GM23338 (cell line): ENCODE data around the gene HNRNPC. TPM values are rescaled to one million over a fixed set of nuclear protein-coding genes. Genes with fewer than 3 reads are reported as not detected.

Experiments
- ATAC-seq: fragments of 200-7000 bp; cut with Tn5 transposase; 3 replicates; pipeline ENCODE4 v1.9.1; 2020
- DNase-seq: peaks from one replicate; pipeline ENCODE4 v3.0.0-alpha.2; 2015; ENCODE audit warnings: low spot score
- H2AFZ ChIP-seq: fragments of 200-600 bp; sonication (generic); 2 replicates; pipeline ENCODE4 v1.8.0; 2016; ENCODE audit warnings: antibody characterized with exemption, mild to moderate bottlenecking, moderate library complexity
- H3F3A ChIP-seq: fragments of 200-600 bp; sonication (generic); replicated peaks from 2 replicates; pipeline ENCODE4 v1.8.0; 2017; ENCODE audit warnings: antibody characterized with exemption, mixed run types, low read depth
- H3K27ac ChIP-seq: fragments of 200-600 bp; sonication (generic); 2 replicates; pipeline ENCODE4 v1.6.1; 2016; ENCODE audit warnings: low read depth
- H3K27me3 ChIP-seq: fragments of 200-600 bp; sonication (generic); 2 replicates; pipeline ENCODE4 v1.8.0; 2016; ENCODE audit warnings: mild to moderate bottlenecking, mixed run types, moderate library complexity; ENCODE audit not compliant: insufficient read depth
- H3K36me3 ChIP-seq: fragments of 200-600 bp; sonication (generic); 2 replicates; pipeline ENCODE4 v1.8.0; 2016; ENCODE audit warnings: mild to moderate bottlenecking; ENCODE audit not compliant: insufficient read depth
- H3K4me1 ChIP-seq: fragments of 200-600 bp; sonication (generic); 2 replicates; pipeline ENCODE4 v1.8.0; 2016; ENCODE audit warnings: mild to moderate bottlenecking, moderate library complexity; ENCODE audit not compliant: insufficient read depth
- H3K4me2 ChIP-seq: fragments of 200-600 bp; sonication (generic); 2 replicates; pipeline ENCODE4 v1.7.1; 2017; ENCODE audit warnings: mixed run types
- H3K4me3 ChIP-seq: fragments of 200-600 bp; sonication (generic); 2 replicates; pipeline ENCODE4 v1.6.1; 2016; ENCODE audit warnings: mixed run types
- H3K79me2 ChIP-seq: fragments of 200-600 bp; sonication (generic); replicated peaks from 2 replicates; pipeline ENCODE4 v1.8.0; 2017; ENCODE audit warnings: mild to moderate bottlenecking; ENCODE audit not compliant: insufficient read depth
- H3K9me2 ChIP-seq: fragments of 200-600 bp; sonication (generic); 2 replicates; pipeline ENCODE4 v1.8.0; 2017; ENCODE audit not compliant: insufficient read depth
- H4K20me1 ChIP-seq: fragments of 200-600 bp; sonication (generic); replicated peaks from 2 replicates; pipeline ENCODE4 v1.8.0; 2017; ENCODE audit warnings: mild to moderate bottlenecking; ENCODE audit not compliant: insufficient read depth
- H3K27ac Mint-ChIP-seq: 2 replicates; pipeline ENCODE4 v1.8.0; 2020; ENCODE audit warnings: inconsistent platforms, mild to moderate bottlenecking, moderate library complexity, mixed read lengths
- H3K27me3 Mint-ChIP-seq: 3 replicates; pipeline ENCODE4 v1.8.0; 2022; ENCODE audit warnings: low read depth, mild to moderate bottlenecking, moderate library complexity, mixed read lengths, inconsistent platforms; ENCODE audit not compliant: insufficient read depth, poor library complexity
- H3K36me3 Mint-ChIP-seq: 3 replicates; pipeline ENCODE4 v1.8.0; 2021; ENCODE audit warnings: low read depth, mild to moderate bottlenecking, inconsistent platforms, moderate library complexity, mixed read lengths
- H3K4me1 Mint-ChIP-seq: 3 replicates; pipeline ENCODE4 v1.8.0; 2020; ENCODE audit warnings: mild to moderate bottlenecking, inconsistent platforms, mixed read lengths
- H3K4me3 Mint-ChIP-seq: 3 replicates; pipeline ENCODE4 v1.8.0; 2021; ENCODE audit warnings: moderate library complexity, mild to moderate bottlenecking, inconsistent platforms, mixed read lengths
- H3K9me3 Mint-ChIP-seq: 3 replicates; pipeline ENCODE4 v1.8.0; 2020; ENCODE audit warnings: moderate library complexity, mild to moderate bottlenecking, inconsistent platforms, mixed read lengths
- ZNF331 ChIP-seq: fragments of 250-450 bp; sonication (Bioruptor Pico); IDR thresholded peaks from 2 replicates; pipeline ENCODE4 v1.5.0; 2020; ENCODE audit warnings: low read depth, mild to moderate bottlenecking, moderate library complexity
- polyA plus RNA-seq: library from polyadenylated mRNA; unstranded; fragments of >200 nt; fragmentation: Nextera tagmentation; extraction: Ambion mirVana; gene quantifications from 2 replicates; pipeline ENCODE4 v1.2.1, GENCODE V29; 2016
- total RNA-seq: library from RNA; depleted of rRNA; stranded (reverse); fragments of >200 nt; shearing (Covaris generic); gene quantifications from 2 replicates; pipeline ENCODE4 v1.2.3, GENCODE V29; 2014; rRNA removed
- TF ChIP-seq, protein P1 (sequence below): fragments of 250-450 bp; sonication (Bioruptor Pico); IDR thresholded peaks from 2 replicates; pipeline ENCODE4 v1.5.0; 2020; ENCODE audit warnings: mild to moderate bottlenecking, moderate library complexity

HNRNPC gene
- total and polyA plus RNA-seq, 2 experiments from 2014 or later, result 1,259 to 1,296 TPM

- no peaks in the 10 kb centered on the region for H3K4me1 ChIP-seq
- no peaks in the 10 kb centered on the region for H3F3A ChIP-seq
- H3K36me3 ChIP-seq, result no peaks in the 10 kb centered on the region
- no peaks in the 10 kb centered on the region for H3K79me2 ChIP-seq
- no peak overlapping the region for H2AFZ ChIP-seq
- H3K4me1 Mint-ChIP-seq, result no peaks in the 10 kb centered on the region
- H3K27ac Mint-ChIP-seq, result no peak overlapping the region
- no peak overlapping the region for H3K4me2 ChIP-seq
- H3K27ac ChIP-seq, result no peak overlapping the region
- H3K36me3 Mint-ChIP-seq, result no peaks in the 10 kb centered on the region
- no peaks in the 10 kb centered on the region for H3K27me3 Mint-ChIP-seq
- ATAC-seq (no peak), DNase-seq (no peak)
- no peak overlapping the region for H3K4me3 Mint-ChIP-seq
- no peak overlapping the region for H3K4me3 ChIP-seq
- no peaks in the 10 kb centered on the region for H4K20me1 ChIP-seq
- no peaks in the 10 kb centered on the region for H3K9me3 Mint-ChIP-seq
- H3K27me3 ChIP-seq, result no peaks in the 10 kb centered on the region
- peaks cover 16% of the 10 kb centered on the region for H3K9me2 ChIP-seq
- TF ChIP-seq, protein P1, sequence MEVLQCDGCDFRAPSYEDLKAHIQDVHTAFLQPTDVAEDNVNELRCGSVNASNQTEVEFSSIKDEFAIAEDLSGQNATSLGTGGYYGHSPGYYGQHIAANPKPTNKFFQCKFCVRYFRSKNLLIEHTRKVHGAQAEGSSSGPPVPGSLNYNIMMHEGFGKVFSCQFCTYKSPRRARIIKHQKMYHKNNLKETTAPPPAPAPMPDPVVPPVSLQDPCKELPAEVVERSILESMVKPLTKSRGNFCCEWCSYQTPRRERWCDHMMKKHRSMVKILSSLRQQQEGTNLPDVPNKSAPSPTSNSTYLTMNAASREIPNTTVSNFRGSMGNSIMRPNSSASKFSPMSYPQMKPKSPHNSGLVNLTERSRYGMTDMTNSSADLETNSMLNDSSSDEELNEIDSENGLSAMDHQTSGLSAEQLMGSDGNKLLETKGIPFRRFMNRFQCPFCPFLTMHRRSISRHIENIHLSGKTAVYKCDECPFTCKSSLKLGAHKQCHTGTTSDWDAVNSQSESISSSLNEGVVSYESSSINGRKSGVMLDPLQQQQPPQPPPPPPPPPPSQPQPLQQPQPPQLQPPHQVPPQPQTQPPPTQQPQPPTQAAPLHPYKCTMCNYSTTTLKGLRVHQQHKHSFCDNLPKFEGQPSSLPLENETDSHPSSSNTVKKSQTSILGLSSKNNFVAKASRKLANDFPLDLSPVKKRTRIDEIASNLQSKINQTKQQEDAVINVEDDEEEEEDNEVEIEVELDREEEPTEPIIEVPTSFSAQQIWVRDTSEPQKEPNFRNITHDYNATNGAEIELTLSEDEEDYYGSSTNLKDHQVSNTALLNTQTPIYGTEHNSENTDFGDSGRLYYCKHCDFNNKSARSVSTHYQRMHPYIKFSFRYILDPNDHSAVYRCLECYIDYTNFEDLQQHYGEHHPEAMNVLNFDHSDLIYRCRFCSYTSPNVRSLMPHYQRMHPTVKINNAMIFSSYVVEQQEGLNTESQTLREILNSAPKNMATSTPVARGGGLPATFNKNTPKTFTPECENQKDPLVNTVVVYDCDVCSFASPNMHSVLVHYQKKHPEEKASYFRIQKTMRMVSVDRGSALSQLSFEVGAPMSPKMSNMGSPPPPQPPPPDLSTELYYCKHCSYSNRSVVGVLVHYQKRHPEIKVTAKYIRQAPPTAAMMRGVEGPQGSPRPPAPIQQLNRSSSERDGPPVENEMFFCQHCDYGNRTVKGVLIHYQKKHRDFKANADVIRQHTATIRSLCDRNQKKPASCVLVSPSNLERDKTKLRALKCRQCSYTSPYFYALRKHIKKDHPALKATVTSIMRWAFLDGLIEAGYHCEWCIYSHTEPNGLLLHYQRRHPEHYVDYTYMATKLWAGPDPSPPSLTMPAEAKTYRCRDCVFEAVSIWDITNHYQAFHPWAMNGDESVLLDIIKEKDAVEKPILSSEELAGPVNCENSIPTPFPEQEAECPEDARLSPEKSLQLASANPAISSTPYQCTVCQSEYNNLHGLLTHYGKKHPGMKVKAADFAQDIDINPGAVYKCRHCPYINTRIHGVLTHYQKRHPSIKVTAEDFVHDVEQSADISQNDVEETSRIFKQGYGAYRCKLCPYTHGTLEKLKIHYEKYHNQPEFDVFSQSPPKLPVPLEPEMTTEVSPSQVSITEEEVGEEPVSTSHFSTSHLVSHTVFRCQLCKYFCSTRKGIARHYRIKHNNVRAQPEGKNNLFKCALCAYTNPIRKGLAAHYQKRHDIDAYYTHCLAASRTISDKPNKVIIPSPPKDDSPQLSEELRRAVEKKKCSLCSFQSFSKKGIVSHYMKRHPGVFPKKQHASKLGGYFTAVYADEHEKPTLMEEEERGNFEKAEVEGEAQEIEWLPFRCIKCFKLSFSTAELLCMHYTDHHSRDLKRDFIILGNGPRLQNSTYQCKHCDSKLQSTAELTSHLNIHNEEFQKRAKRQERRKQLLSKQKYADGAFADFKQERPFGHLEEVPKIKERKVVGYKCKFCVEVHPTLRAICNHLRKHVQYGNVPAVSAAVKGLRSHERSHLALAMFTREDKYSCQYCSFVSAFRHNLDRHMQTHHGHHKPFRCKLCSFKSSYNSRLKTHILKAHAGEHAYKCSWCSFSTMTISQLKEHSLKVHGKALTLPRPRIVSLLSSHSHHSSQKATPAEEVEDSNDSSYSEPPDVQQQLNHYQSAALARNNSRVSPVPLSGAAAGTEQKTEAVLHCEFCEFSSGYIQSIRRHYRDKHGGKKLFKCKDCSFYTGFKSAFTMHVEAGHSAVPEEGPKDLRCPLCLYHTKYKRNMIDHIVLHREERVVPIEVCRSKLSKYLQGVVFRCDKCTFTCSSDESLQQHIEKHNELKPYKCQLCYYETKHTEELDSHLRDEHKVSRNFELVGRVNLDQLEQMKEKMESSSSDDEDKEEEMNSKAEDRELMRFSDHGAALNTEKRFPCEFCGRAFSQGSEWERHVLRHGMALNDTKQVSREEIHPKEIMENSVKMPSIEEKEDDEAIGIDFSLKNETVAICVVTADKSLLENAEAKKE, result no peak
- peak; percentile 61 for TF ChIP-seq ZNF331 (CRISPR knock-in tag)
Observed at GRCh38 chr14:21160061-21160610, 109.1 kb downstream of the HNRNPC start.

Other genes with a start within 250 kb of the HNRNPC start
- 15.2 and 20.6 TPM in 2 replicates for gene NDRG2, start 244.4 kb downstream of the HNRNPC start, total RNA-seq
- gene NDRG2, start 244.4 kb downstream of the HNRNPC start, polyA plus RNA-seq, result 8.8 and 10.5 TPM in 2 replicates
- gene TPPP2, start 239.2 kb downstream of the HNRNPC start, total RNA-seq, result not detected in 2 replicates
- gene TPPP2, start 239.2 kb downstream of the HNRNPC start, polyA plus RNA-seq, result not detected in 2 replicates
- gene RNASE13, start 234.6 kb downstream of the HNRNPC start, total RNA-seq, result not detected in 2 replicates
- not detected in 2 replicates for gene RNASE13, start 234.6 kb downstream of the HNRNPC start, polyA plus RNA-seq
- gene RNASE7, start 227.1 kb downstream of the HNRNPC start, total RNA-seq, result not detected in 2 replicates
- not detected in 2 replicates for gene RNASE7, start 227.1 kb downstream of the HNRNPC start, polyA plus RNA-seq
- not detected in 2 replicates for gene RNASE8, start 211.6 kb downstream of the HNRNPC start, total RNA-seq
- not detected in 2 replicates for gene RNASE8, start 211.6 kb downstream of the HNRNPC start, polyA plus RNA-seq
- 38.6 and 44.6 TPM in 2 replicates for gene ARHGEF40, start 199.1 kb downstream of the HNRNPC start, total RNA-seq
- 17.7 and 21.5 TPM in 2 replicates for gene ARHGEF40, start 199.1 kb downstream of the HNRNPC start, polyA plus RNA-seq
- gene ZNF219, start 170.8 kb downstream of the HNRNPC start, total RNA-seq, result 148 and 153 TPM in 2 replicates
- gene ZNF219, start 170.8 kb downstream of the HNRNPC start, polyA plus RNA-seq, result 35.5 and 37.7 TPM in 2 replicates
- gene TMEM253, start 168.4 kb downstream of the HNRNPC start, total RNA-seq, result 0.59 TPM in 1 of 2 replicates, not detected in the other
- gene TMEM253, start 168.4 kb downstream of the HNRNPC start, polyA plus RNA-seq, result 0.95 and 2.7 TPM in 2 replicates
- not detected in 2 replicates for gene OR5AU1, start 113.4 kb downstream of the HNRNPC start, total RNA-seq
- not detected in 2 replicates for gene OR5AU1, start 113.4 kb downstream of the HNRNPC start, polyA plus RNA-seq
- gene RPGRIP1, start 10.6 kb upstream of the HNRNPC start, total RNA-seq, result 0.93 and 1.6 TPM in 2 replicates
- 0.24 and 0.26 TPM in 2 replicates for gene RPGRIP1, start 10.6 kb upstream of the HNRNPC start, polyA plus RNA-seq
- 154 and 187 TPM in 2 replicates for gene SUPT16H, start 114.6 kb upstream of the HNRNPC start, total RNA-seq
- gene SUPT16H, start 114.6 kb upstream of the HNRNPC start, polyA plus RNA-seq, result 260 and 268 TPM in 2 replicates
- gene CHD8, start 186.7 kb upstream of the HNRNPC start, total RNA-seq, result 97.2 and 129 TPM in 2 replicates
- gene CHD8, start 186.7 kb upstream of the HNRNPC start, polyA plus RNA-seq, result 95.5 and 96.2 TPM in 2 replicates
- gene RAB2B, start 207.5 kb upstream of the HNRNPC start, total RNA-seq, result 29.9 and 35.7 TPM in 2 replicates
- gene RAB2B, start 207.5 kb upstream of the HNRNPC start, polyA plus RNA-seq, result 11.7 and 12.9 TPM in 2 replicates
- gene TOX4, start 207.8 kb upstream of the HNRNPC start, total RNA-seq, result 37.2 and 45.6 TPM in 2 replicates
- 67.1 and 72.8 TPM in 2 replicates for gene TOX4, start 207.8 kb upstream of the HNRNPC start, polyA plus RNA-seq
- gene METTL3, start 241.9 kb upstream of the HNRNPC start, total RNA-seq, result 125 and 140 TPM in 2 replicates
- 87.0 and 100 TPM in 2 replicates for gene METTL3, start 241.9 kb upstream of the HNRNPC start, polyA plus RNA-seq